ENCODE data around the gene SPEM2. TPM values are rescaled to one million over a fixed set of nuclear protein-coding genes. Genes with fewer than 3 reads are reported as not detected.

Gene SPEM2
- total RNA-seq, 1 experiment from 2014 or later, result not detected

DNA sequence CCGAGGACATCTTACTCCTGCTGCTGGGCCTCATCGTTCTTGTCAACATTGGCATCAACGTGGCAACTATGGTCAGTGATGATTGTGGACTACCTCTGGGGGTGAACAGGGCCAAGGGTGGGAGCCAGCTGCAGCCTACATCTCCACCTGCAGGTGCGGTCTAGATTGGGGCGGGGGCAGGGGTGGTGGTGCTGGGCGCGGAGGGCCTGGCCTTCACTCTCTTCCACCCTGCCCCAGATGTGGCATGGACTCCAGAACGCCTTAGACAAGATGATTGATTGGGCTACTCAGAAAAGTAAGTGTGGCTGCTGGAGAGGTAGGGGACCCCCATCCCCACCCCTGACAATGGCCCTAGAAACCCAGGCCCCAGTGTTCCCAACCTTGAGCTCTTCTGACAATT lies 340 bp downstream of the SPEM2 start:
- no TSS peak for BruUV-seq (replicated peaks)
- Histone ChIP-seq H3K79me2 (ENCODE audit: insufficient read depth, low read length) (no peaks in the 10 kb centered on the region), H3K4me1 (ENCODE audit: control insufficient read depth in 1 of 2, insufficient read depth in 2 of 2, low read length in 2 of 2) (no peaks in the 10 kb centered on the region), H3K27ac (ENCODE audit: low read depth, low read length) (no peak overlapping the region), H3K9me3 (ENCODE audit: control insufficient read depth in 1 of 2, insufficient read depth in 1 of 2, low read depth in 1 of 2, low read length in 2 of 2) (no peaks in the 10 kb centered on the region), H3K9me2 (ENCODE audit: insufficient read depth) (no peaks in the 10 kb centered on the region), H3K27me3 (ENCODE audit: insufficient read depth, low read length) (no peaks in the 10 kb centered on the region), H2AFZ (ENCODE audit: low read depth, low read length, poor library complexity, severe bottlenecking) (no peak overlapping the region), H3K4me3 (replicated peaks in 1 of 2; ENCODE audit: low read depth in 1 of 2, low read length in 2 of 2) (no peak overlapping the region), H3K4me2 (ENCODE audit: low read length) (no peak overlapping the region), H4K20me1 (ENCODE audit: insufficient read depth) (no peaks in the 10 kb centered on the region), H3K36me3 (ENCODE audit: control insufficient read depth in 1 of 2, insufficient read depth in 2 of 2, low read length in 2 of 2) (no peaks in the 10 kb centered on the region), H3K9ac (ENCODE audit: low read length) (no peak overlapping the region)
- intact Hi-C loops (cut with micrococcal nuclease), result no loop called here
- TF ChIP-seq YY1 (IDR thresholded peaks at IDR 0.05; ENCODE audit: extremely low read depth, insufficient replicate concordance, low read depth, low read length) (no peak), EGR1 (IDR thresholded peaks at IDR 0.05; ENCODE audit: low read depth) (no peak), SIN3A (IDR thresholded peaks at IDR 0.05; ENCODE audit: low read depth) (no peak), ZNF274 (IDR thresholded peaks at IDR 0.05; ENCODE audit: low read depth, low read length) (no peak), FOSL1 (IDR thresholded peaks at IDR 0.05; ENCODE audit: low read depth) (no peak), TCF7L2 (IDR thresholded peaks at IDR 0.05; ENCODE audit: borderline replicate concordance, extremely low read depth, insufficient read depth, insufficient read length) (no peak), JUND (IDR thresholded peaks at IDR 0.05) (no peak), ELF1 (IDR thresholded peaks at IDR 0.05; ENCODE audit: borderline replicate concordance, low read depth) (no peak), ZFX (IDR thresholded peaks at IDR 0.05) (no peak)
- TF ChIP-seq, protein P1, sequence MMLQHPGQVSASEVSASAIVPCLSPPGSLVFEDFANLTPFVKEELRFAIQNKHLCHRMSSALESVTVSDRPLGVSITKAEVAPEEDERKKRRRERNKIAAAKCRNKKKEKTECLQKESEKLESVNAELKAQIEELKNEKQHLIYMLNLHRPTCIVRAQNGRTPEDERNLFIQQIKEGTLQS (IDR thresholded peaks at IDR 0.05), result no peak
- TF ChIP-seq, protein P2, sequence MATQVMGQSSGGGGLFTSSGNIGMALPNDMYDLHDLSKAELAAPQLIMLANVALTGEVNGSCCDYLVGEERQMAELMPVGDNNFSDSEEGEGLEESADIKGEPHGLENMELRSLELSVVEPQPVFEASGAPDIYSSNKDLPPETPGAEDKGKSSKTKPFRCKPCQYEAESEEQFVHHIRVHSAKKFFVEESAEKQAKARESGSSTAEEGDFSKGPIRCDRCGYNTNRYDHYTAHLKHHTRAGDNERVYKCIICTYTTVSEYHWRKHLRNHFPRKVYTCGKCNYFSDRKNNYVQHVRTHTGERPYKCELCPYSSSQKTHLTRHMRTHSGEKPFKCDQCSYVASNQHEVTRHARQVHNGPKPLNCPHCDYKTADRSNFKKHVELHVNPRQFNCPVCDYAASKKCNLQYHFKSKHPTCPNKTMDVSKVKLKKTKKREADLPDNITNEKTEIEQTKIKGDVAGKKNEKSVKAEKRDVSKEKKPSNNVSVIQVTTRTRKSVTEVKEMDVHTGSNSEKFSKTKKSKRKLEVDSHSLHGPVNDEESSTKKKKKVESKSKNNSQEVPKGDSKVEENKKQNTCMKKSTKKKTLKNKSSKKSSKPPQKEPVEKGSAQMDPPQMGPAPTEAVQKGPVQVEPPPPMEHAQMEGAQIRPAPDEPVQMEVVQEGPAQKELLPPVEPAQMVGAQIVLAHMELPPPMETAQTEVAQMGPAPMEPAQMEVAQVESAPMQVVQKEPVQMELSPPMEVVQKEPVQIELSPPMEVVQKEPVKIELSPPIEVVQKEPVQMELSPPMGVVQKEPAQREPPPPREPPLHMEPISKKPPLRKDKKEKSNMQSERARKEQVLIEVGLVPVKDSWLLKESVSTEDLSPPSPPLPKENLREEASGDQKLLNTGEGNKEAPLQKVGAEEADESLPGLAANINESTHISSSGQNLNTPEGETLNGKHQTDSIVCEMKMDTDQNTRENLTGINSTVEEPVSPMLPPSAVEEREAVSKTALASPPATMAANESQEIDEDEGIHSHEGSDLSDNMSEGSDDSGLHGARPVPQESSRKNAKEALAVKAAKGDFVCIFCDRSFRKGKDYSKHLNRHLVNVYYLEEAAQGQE (IDR thresholded peaks at IDR 0.05; ENCODE audit: low read depth), result no peak
- ChIA-PET RAD21 (ENCODE audit: low non-redundant PET in 1 of 2, low total read pairs in 2 of 2, uncharacterized antibody in 2 of 2, unreplicated experiment in 2 of 2) (no interaction called here), POLR2A (interaction anchor here (1.0 kb wide), 1 partner anchor 11 kb away, joined by 4 read pairs; no protein-coding TSS in a partner anchor), CTCF (no interaction called here)
- ATAC-seq, result no peak
- no peak for DNase-seq (ENCODE audit: low read depth, low spot score)

All from HCT116 (cell line).